ENCODE data around the gene BPGM.
"Not testable (repeated sequence)": the region's sequence is repeated elsewhere in the genome, so short reads cannot be mapped to it uniquely, and the experiment has no call there.

Gene BPGM

DNA sequence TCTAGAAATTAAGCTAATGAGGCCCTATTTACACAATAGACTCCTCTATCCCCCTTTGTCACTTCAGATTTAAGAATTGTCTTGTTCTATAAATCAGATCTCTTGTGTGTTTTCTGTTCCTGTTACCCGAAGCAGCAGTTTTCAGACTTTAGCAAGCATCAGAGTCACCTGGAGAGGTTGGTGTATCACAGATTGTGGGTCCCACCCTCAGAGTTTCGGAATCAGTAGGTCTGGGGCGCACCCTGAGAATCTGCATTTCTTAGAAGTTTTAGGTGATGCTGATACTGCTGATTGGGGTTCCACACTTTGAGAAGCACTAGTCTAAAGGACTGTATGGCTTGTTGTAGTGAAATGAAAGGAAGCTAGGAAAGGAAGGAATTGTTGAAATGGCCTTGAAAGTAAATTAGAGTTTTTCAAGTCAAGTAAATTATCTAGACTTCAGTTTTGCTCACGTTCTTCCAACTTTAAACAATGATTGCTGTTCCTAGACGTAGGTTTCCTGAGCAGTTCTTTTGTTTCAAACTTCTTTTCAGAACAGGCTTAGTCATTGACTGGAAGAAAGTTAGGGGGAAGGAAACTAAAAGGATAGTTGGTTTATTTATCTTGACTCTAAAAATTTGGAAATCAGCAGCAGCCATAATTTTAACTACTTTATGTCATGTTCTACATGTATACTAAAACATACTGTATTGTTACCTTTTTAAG, 15.7 kb downstream of the BPGM start:
- no peaks in the 10 kb centered on the region for H3F3A ChIP-seq (ENCODE audit: control insufficient read depth, insufficient read depth)
- H3K27ac ChIP-seq (ENCODE audit: low read depth, low read length) = no peak overlapping the region
- no peak overlapping the region for H3K4me2 ChIP-seq (ENCODE audit: low read length)
- no peaks in the 10 kb centered on the region for H3K9me2 ChIP-seq (replicated peaks; ENCODE audit: control insufficient read depth, low read length)
- peaks cover 28% of the 10 kb centered on the region for H3K36me3 ChIP-seq (ENCODE audit: control insufficient read depth, low read length)
- H3K4me1 ChIP-seq (ENCODE audit: control insufficient read depth, low read length) = peaks cover 9% of the 10 kb centered on the region
- no peak overlapping the region for H3K4me3 ChIP-seq (ENCODE audit: low read length)
- no peaks in the 10 kb centered on the region for H4K20me1 ChIP-seq (ENCODE audit: control insufficient read depth, insufficient read depth, low read depth, low read length)
- no peak for TF ChIP-seq EZH2phosphoT487 (IDR thresholded peaks at IDR 0.05; ENCODE audit: borderline replicate concordance, low read length)
- TF ChIP-seq CTCF (IDR thresholded peaks at IDR 0.05; ENCODE audit: low read depth, low read length, poor library complexity, severe bottlenecking) = no peak
- no peaks in the 10 kb centered on the region for H3K9me3 ChIP-seq (ENCODE audit: control insufficient read depth, insufficient read depth, low read length)
- H3K27me3 ChIP-seq (ENCODE audit: control insufficient read depth, low read length) = no peaks in the 10 kb centered on the region
- peaks cover 27% of the 10 kb centered on the region for H3K79me2 ChIP-seq (ENCODE audit: control insufficient read depth, low read length)

GRCh38 chr7:134662871-134663205, 16.2 kb downstream of the BPGM start:
- Histone ChIP-seq H3K4me2 (ENCODE audit: low read length) (no peak overlapping the region), H3K27me3 (ENCODE audit: control insufficient read depth, low read length) (no peaks in the 10 kb centered on the region), H3K4me3 (ENCODE audit: low read length) (no peak overlapping the region), H3K9me2 (replicated peaks; ENCODE audit: control insufficient read depth, low read length) (no peaks in the 10 kb centered on the region), H3K79me2 (ENCODE audit: control insufficient read depth, low read length) (peaks cover 23% of the 10 kb centered on the region), H3F3A (ENCODE audit: control insufficient read depth, insufficient read depth) (no peaks in the 10 kb centered on the region), H4K20me1 (ENCODE audit: control insufficient read depth, insufficient read depth, low read depth, low read length) (no peaks in the 10 kb centered on the region), H3K4me1 (ENCODE audit: control insufficient read depth, low read length) (peaks cover 6% of the 10 kb centered on the region), H3K27ac (ENCODE audit: low read depth, low read length) (no peak overlapping the region), H3K36me3 (ENCODE audit: control insufficient read depth, low read length) (peaks cover 28% of the 10 kb centered on the region), H3K9me3 (ENCODE audit: control insufficient read depth, insufficient read depth, low read length) (no peaks in the 10 kb centered on the region)
- no peak for TF ChIP-seq CTCF (IDR thresholded peaks at IDR 0.05; ENCODE audit: low read depth, low read length, poor library complexity, severe bottlenecking)
- TF ChIP-seq EZH2phosphoT487 (IDR thresholded peaks at IDR 0.05; ENCODE audit: borderline replicate concordance, low read length) = no peak

GRCh38 chr7:134665045-134665444, 18.4 kb downstream of the BPGM start:
- not testable (repeated sequence) for H4K20me1 ChIP-seq (ENCODE audit: control insufficient read depth, insufficient read depth, low read depth, low read length)

DNA sequence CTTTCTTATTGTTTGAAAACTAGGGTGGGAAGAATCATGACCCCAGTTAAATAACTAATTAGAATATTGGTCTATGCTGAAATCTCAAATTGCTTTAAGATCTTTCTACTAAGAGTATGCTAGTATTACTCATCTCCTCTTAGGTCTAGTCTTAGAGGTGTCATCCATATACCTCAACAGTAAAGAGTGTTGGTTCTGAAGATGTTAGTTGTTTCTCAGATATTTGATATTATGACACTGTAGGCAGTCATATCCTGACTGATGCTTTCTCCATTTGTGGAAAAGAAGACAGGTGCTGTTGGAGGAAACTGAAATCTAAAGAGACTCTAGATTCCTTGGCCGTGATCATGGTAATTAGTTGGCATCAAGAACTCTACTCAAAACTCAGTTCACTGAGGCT, 21.2 kb downstream of the BPGM start:
- Histone ChIP-seq H3K4me1 (ENCODE audit: control insufficient read depth, low read length) (peaks cover 41% of the 10 kb centered on the region), H3K4me3 (ENCODE audit: low read length) (no peak overlapping the region), H4K20me1 (ENCODE audit: control insufficient read depth, insufficient read depth, low read depth, low read length) (no peaks in the 10 kb centered on the region), H3K79me2 (ENCODE audit: control insufficient read depth, low read length) (peaks cover 6% of the 10 kb centered on the region; the same call in 1 of the 2 replicates), H3F3A (ENCODE audit: control insufficient read depth, insufficient read depth) (no peaks in the 10 kb centered on the region), H3K9me2 (replicated peaks; ENCODE audit: control insufficient read depth, low read length) (no peaks in the 10 kb centered on the region), H3K27ac (ENCODE audit: low read depth, low read length) (no peak overlapping the region), H3K36me3 (ENCODE audit: control insufficient read depth, low read length) (peaks cover 8% of the 10 kb centered on the region), H3K4me2 (ENCODE audit: low read length) (no peak overlapping the region), H3K27me3 (ENCODE audit: control insufficient read depth, low read length) (no peaks in the 10 kb centered on the region), H3K9me3 (ENCODE audit: control insufficient read depth, insufficient read depth, low read length) (no peaks in the 10 kb centered on the region)
- TF ChIP-seq EZH2phosphoT487 (IDR thresholded peaks at IDR 0.05; ENCODE audit: borderline replicate concordance, low read length) (no peak), CTCF (IDR thresholded peaks at IDR 0.05; ENCODE audit: low read depth, low read length, poor library complexity, severe bottlenecking) (no peak)

More at GRCh38 chr7:134665045-134665444, 18.4 kb downstream of the BPGM start:
- H3K4me3 ChIP-seq (ENCODE audit: low read length); H3K9me2 ChIP-seq (replicated peaks; ENCODE audit: control insufficient read depth, low read length); H3K27me3 ChIP-seq (ENCODE audit: control insufficient read depth, low read length); H3K9me3 ChIP-seq (ENCODE audit: control insufficient read depth, insufficient read depth, low read length); H3K27ac ChIP-seq (ENCODE audit: low read depth, low read length); H3K4me2 ChIP-seq (ENCODE audit: low read length); H3F3A ChIP-seq (ENCODE audit: control insufficient read depth, insufficient read depth): not testable (repeated sequence)
- peaks cover 18% of the 10 kb centered on the region for H3K4me1 ChIP-seq (ENCODE audit: control insufficient read depth, low read length)
- H3K36me3 ChIP-seq (ENCODE audit: control insufficient read depth, low read length) = peaks cover 24% of the 10 kb centered on the region
- peaks cover 11% of the 10 kb centered on the region for H3K79me2 ChIP-seq (ENCODE audit: control insufficient read depth, low read length)
